ENCODE measurements around the gene FAM25A.
"Not testable (repeated sequence)": the region's sequence is repeated elsewhere in the genome, so short reads cannot be mapped to it uniquely, and the experiment has no call there.

- not testable (repeated sequence) for TF ChIP-seq CTCF (conservative IDR thresholded peaks at IDR 0.05 in 1 of 2, IDR thresholded peaks at IDR 0.05 in 1 of 2; ENCODE audit: extremely low read depth in 1 of 2, insufficient read depth in 1 of 2, low read depth in 1 of 2, low read length in 2 of 2); EZH2 (IDR thresholded peaks at IDR 0.05; ENCODE audit: borderline replicate concordance, low read length)
Observed at GRCh38 chr10:86981020-86981419, 39.1 kb upstream of the FAM25A start.
